H9 (cell line): ENCODE measurements around the gene PFDN5. TPM values are rescaled to one million over a fixed set of nuclear protein-coding genes. Genes with fewer than 3 reads are reported as not detected.

ENCODE experiments used
- DNase-seq: peaks from one replicate; pipeline ENCODE4 v3.0.0-alpha.2; 2017
- H2AFZ ChIP-seq: one replicate; pipeline ENCODE4 v1.6.1; 2013; ENCODE audit warnings: mild to moderate bottlenecking, low read length, control low read depth, moderate library complexity
- H2AK5ac ChIP-seq: 2 replicates; pipeline ENCODE4 v1.6.1; 2013; ENCODE audit warnings: low read length, control low read depth, mixed read lengths; ENCODE audit not compliant: insufficient read length
- H2BK120ac ChIP-seq: one replicate; pipeline ENCODE4 v1.6.1; 2013; ENCODE audit warnings: low read depth, mild to moderate bottlenecking, low read length, control low read depth, inconsistent platforms; ENCODE audit not compliant: poor library complexity, severe bottlenecking
- H2BK12ac ChIP-seq: 2 replicates; pipeline ENCODE4 v1.6.1; 2013; ENCODE audit warnings: low read length, control low read depth, mixed read lengths, low read depth; ENCODE audit not compliant: insufficient read length
- H2BK15ac ChIP-seq: 2 replicates; pipeline ENCODE4 v1.6.1; 2013; ENCODE audit warnings: low read depth, low read length, control low read depth
- H2BK20ac ChIP-seq: one replicate; pipeline ENCODE4 v1.6.1; 2013; ENCODE audit warnings: low read depth, mild to moderate bottlenecking, low read length, control low read depth, inconsistent platforms; ENCODE audit not compliant: poor library complexity, severe bottlenecking
- H2BK5ac ChIP-seq: 2 replicates; pipeline ENCODE4 v1.6.1; 2013; ENCODE audit warnings: low read length, control low read depth, mixed read lengths; ENCODE audit not compliant: insufficient read length
- H3K14ac ChIP-seq: 2 replicates; pipeline ENCODE4 v1.6.1; 2013; ENCODE audit warnings: low read length, control low read depth; ENCODE audit not compliant: insufficient read depth
- H3K18ac ChIP-seq: 2 replicates; pipeline ENCODE4 v1.6.1; 2013; ENCODE audit warnings: low read depth, mild to moderate bottlenecking, mixed read lengths, low read length, control low read depth; ENCODE audit not compliant: insufficient read length
- H3K23ac ChIP-seq: 2 replicates; pipeline ENCODE4 v1.6.1; 2013; ENCODE audit warnings: low read length, control low read depth, mixed read lengths, low read depth; ENCODE audit not compliant: insufficient read length
- H3K23me2 ChIP-seq: 2 replicates; pipeline ENCODE4 v1.6.1; 2013; ENCODE audit warnings: low read depth, mild to moderate bottlenecking, mixed read lengths, low read length, control low read depth; ENCODE audit not compliant: insufficient read length, poor library complexity, severe bottlenecking
- H3K27ac ChIP-seq: 2 replicates; pipeline ENCODE4 v1.5.1; 2013; ENCODE audit warnings: low read length, control low read depth, mixed read lengths, low read depth; ENCODE audit not compliant: insufficient read length
- H3K27me3 ChIP-seq: 2 replicates; pipeline ENCODE4 v1.6.1; 2013; ENCODE audit warnings: low read length, control low read depth, inconsistent platforms; ENCODE audit not compliant: insufficient read depth
- H3K4ac ChIP-seq: 2 replicates; pipeline ENCODE4 v1.6.1; 2013; ENCODE audit warnings: low read depth, mild to moderate bottlenecking, control low read depth, inconsistent platforms, low read length, moderate library complexity
- H3K4me1 ChIP-seq: 2 replicates; pipeline ENCODE4 v1.6.1; 2013; ENCODE audit warnings: low read length, control low read depth, inconsistent platforms; ENCODE audit not compliant: insufficient read depth
- H3K4me2 ChIP-seq: 2 replicates; pipeline ENCODE4 v1.6.1; 2013; ENCODE audit warnings: low read length, control low read depth, mixed read lengths; ENCODE audit not compliant: insufficient read length, insufficient read depth
- H3K56ac ChIP-seq: 2 replicates; pipeline ENCODE4 v1.6.1; 2013; ENCODE audit warnings: low read depth, mild to moderate bottlenecking, mixed read lengths, low read length, control low read depth; ENCODE audit not compliant: insufficient read length
- H3K79me1 ChIP-seq: 2 replicates; pipeline ENCODE4 v1.6.1; 2013; ENCODE audit warnings: low read depth, mild to moderate bottlenecking, moderate library complexity, low read length, control low read depth, inconsistent platforms; ENCODE audit not compliant: insufficient read depth, poor library complexity, severe bottlenecking
- H3K79me2 ChIP-seq: 2 replicates; pipeline ENCODE4 v1.6.1; 2013; ENCODE audit warnings: low read length, control low read depth, inconsistent platforms; ENCODE audit not compliant: insufficient read depth
- H3K9ac ChIP-seq: 2 replicates; pipeline ENCODE4 v1.6.1; 2013; ENCODE audit warnings: low read length, control low read depth, mixed read lengths; ENCODE audit not compliant: insufficient read length; ENCODE audit errors: extremely low read depth
- H3K9me3 ChIP-seq: one replicate; pipeline ENCODE4 v1.6.1; 2013; ENCODE audit warnings: low read depth, low read length, inconsistent platforms; ENCODE audit not compliant: control insufficient read depth
- H3T11ph ChIP-seq: one replicate; pipeline ENCODE4 v1.6.1; 2013; ENCODE audit warnings: mild to moderate bottlenecking, low read length, control low read depth, inconsistent platforms
- H4K20me1 ChIP-seq: one replicate; pipeline ENCODE4 v1.6.1; 2013; ENCODE audit not compliant: control insufficient read depth, insufficient read length, insufficient read depth
- H4K5ac ChIP-seq: 2 replicates; pipeline ENCODE4 v1.6.1; 2013; ENCODE audit warnings: low read depth, mild to moderate bottlenecking, mixed read lengths, low read length, control low read depth; ENCODE audit not compliant: insufficient read length
- H4K8ac ChIP-seq: replicated peaks from 2 replicates; pipeline ENCODE4 v1.6.1; 2013; ENCODE audit warnings: low read length, control low read depth, mixed read lengths, low read depth; ENCODE audit not compliant: insufficient read length
- H4K91ac ChIP-seq: 2 replicates; pipeline ENCODE4 v1.6.1; 2013; ENCODE audit warnings: low read depth, mild to moderate bottlenecking, moderate library complexity, mixed read lengths, low read length, control low read depth; ENCODE audit not compliant: insufficient read length
- H3K27ac Mint-ChIP-seq, 3 experiments: 2 replicates in 2 of 3; 3 replicates in 1 of 3; pipeline ENCODE4 v1.8.0; 2020 to 2021; ENCODE audit warnings: mixed read lengths in 3 of 3, mild to moderate bottlenecking in 1 of 3, moderate library complexity in 1 of 3
- H3K27me3 Mint-ChIP-seq: 2 replicates; pipeline ENCODE4 v1.8.0; 2021; ENCODE audit warnings: low read depth, mild to moderate bottlenecking, moderate library complexity, mixed read lengths
- H3K36me3 Mint-ChIP-seq, 3 experiments: 2 replicates in 2 of 3; 3 replicates in 1 of 3; pipeline ENCODE4 v1.8.0; 2020 to 2021; ENCODE audit warnings: low read depth in 3 of 3, mixed read lengths in 3 of 3; ENCODE audit not compliant: insufficient read depth in 1 of 3
- H3K4me1 Mint-ChIP-seq, 2 experiments: 2 replicates each; pipeline ENCODE4 v1.8.0; 2020; ENCODE audit warnings: mixed read lengths in 2 of 2
- H3K4me3 Mint-ChIP-seq, 2 experiments: 2 replicates in 1 of 2; 3 replicates in 1 of 2; pipeline ENCODE4 v1.8.0; 2020 to 2021; ENCODE audit warnings: mild to moderate bottlenecking in 2 of 2, mixed read lengths in 2 of 2, moderate library complexity in 1 of 2
- H3K9me3 Mint-ChIP-seq, 2 experiments: 2 replicates in 1 of 2; 3 replicates in 1 of 2; pipeline ENCODE4 v1.8.0; 2020; ENCODE audit warnings: mild to moderate bottlenecking in 2 of 2, mixed read lengths in 2 of 2, moderate library complexity in 1 of 2
- WGBS: extraction: QIAGEN DNeasy Blood & Tissue Kit; methylation state at CpG from one replicate; pipeline ENCODE4 v1.1.7; 2013; ENCODE audit warnings: missing lambda C conversion rate, low lambda C conversion rate, mixed read lengths; ENCODE audit not compliant: insufficient read length; ENCODE audit errors: extremely low coverage; 5-methylcytosine and 5-hydroxymethylcytosine counted together
- total RNA-seq: library from RNA; stranded (reverse); gene quantifications from 2 replicates; pipeline ENCODE4 v1.2.1, GENCODE V29; 2021
- TF ChIP-seq, protein P1 (sequence below): fragments of 200-600 bp; sonication (generic); conservative IDR thresholded peaks from 3 replicates; pipeline ENCODE4 v1.8.0; 2021; ENCODE audit warnings: antibody characterized with exemption, mild to moderate bottlenecking

PFDN5 gene
- total RNA-seq, 1 experiment from 2014 or later = 285 TPM

DNA sequence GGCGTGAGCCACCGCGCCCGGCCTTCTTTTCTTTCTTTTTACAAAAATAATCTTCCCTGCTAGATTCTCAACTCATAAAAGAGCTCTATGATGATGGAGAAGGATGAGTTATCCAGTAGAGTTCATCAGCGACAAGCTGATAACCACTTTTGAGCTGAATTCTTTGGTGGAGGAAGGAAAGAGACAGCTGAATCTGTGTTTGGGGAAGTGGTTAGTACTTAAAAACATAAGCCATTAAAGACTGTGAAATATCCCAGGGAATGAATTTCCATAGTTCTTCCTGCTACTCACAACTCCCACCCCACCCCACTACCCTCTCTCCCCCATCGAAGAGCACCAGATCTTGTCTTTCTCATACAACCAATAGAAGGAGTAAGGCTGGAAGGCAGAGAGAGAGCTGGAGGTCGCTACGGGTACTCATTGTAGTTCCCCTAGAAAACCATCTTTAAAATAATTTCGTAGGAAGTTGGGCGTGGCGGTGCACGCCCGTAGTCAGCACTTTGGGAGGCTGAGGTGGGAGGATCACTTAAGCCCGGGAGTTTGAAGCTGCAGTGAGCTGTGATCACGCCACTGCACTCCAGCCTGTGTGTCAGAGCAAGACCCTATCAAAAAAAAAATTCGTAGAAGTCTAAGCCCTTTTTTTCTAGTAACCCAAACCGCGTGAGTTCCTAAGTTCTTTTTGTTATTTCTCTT, 27.9 kb upstream of the PFDN5 start:
- Histone ChIP-seq H4K91ac (no peak overlapping the region), H3K79me2 (peaks cover 5% of the 10 kb centered on the region; the same call in 1 of the 2 replicates), H3K14ac (no peak overlapping the region), H2BK5ac (no peak overlapping the region), H3K23ac (no peak overlapping the region), H4K20me1 (no peaks in the 10 kb centered on the region), H3K9ac (no peak overlapping the region), H3K4ac (no peak overlapping the region), H2BK20ac (no peak overlapping the region), H2AFZ (no peak overlapping the region), H2BK15ac (no peak overlapping the region), H3T11ph (no peak overlapping the region), H2BK120ac (no peak overlapping the region), H3K27me3 (no peaks in the 10 kb centered on the region), H3K18ac (no peak overlapping the region), H2BK12ac (no peak overlapping the region), H3K27ac (no peak overlapping the region), H3K56ac (no peak overlapping the region), H2AK5ac (no peak overlapping the region), H3K4me1 (no peaks in the 10 kb centered on the region; the same call in 1 of the 2 replicates), H4K5ac (no peak overlapping the region), H3K79me1 (peaks cover 14% of the 10 kb centered on the region), H3K9me3 (no peaks in the 10 kb centered on the region), H4K8ac (no peak overlapping the region), H3K4me2 (peak overlapping the region; percentile 88), H3K23me2 (peaks cover 6% of the 10 kb centered on the region)
- Mint-ChIP-seq H3K4me1 (peaks cover 25 to 28% of the 10 kb centered on the region in 2 experiments), H3K4me3 (peak overlapping the region; percentile 99 to 100), H3K9me3 (no peaks in the 10 kb centered on the region), H3K27me3 (no peaks in the 10 kb centered on the region; the same call in none of the 2 replicates), H3K36me3 (peaks cover 18 to 29% (median 22%) of the 10 kb centered on the region in 3 experiments; a peak in 6 of 7 replicates), H3K27ac (no peak overlapping the region)
- no CpG with 5 or more reads among the region's 18 CpGs for WGBS
- TF ChIP-seq, protein P1, sequence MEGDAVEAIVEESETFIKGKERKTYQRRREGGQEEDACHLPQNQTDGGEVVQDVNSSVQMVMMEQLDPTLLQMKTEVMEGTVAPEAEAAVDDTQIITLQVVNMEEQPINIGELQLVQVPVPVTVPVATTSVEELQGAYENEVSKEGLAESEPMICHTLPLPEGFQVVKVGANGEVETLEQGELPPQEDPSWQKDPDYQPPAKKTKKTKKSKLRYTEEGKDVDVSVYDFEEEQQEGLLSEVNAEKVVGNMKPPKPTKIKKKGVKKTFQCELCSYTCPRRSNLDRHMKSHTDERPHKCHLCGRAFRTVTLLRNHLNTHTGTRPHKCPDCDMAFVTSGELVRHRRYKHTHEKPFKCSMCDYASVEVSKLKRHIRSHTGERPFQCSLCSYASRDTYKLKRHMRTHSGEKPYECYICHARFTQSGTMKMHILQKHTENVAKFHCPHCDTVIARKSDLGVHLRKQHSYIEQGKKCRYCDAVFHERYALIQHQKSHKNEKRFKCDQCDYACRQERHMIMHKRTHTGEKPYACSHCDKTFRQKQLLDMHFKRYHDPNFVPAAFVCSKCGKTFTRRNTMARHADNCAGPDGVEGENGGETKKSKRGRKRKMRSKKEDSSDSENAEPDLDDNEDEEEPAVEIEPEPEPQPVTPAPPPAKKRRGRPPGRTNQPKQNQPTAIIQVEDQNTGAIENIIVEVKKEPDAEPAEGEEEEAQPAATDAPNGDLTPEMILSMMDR = no peak
- no peak for DNase-seq
